HepG2 (cell line): ENCODE data around the gene LRRN2.

Experiments
- EP300 ChIP-seq, 3 experiments: sonication (generic) in 1 of 3; formaldehyde crosslinking in 1 of 3; IDR thresholded peaks; 2 replicates each; pipeline versions ENCODE4 v1.5.1 to v1.6.1; 2011 to 2020; ENCODE audit warnings: low read depth in 2 of 3, low read length in 2 of 3, borderline replicate concordance in 1 of 3, improper control_type of control experiment in 1 of 3, mild to moderate bottlenecking in 1 of 3, missing genetic modification reagents in 1 of 3, moderate library complexity in 1 of 3
- EZH2 ChIP-seq: conservative IDR thresholded peaks from 2 replicates; pipeline ENCODE4 v1.6.1; 2012; ENCODE audit warnings: mild to moderate bottlenecking, low read depth, low read length, moderate library complexity
- FOXP1 ChIP-seq, 2 experiments: fragments of 450-650 bp in 1 of 2; IDR thresholded peaks; 2 replicates each; pipeline ENCODE4 v1.6.1; 2017 to 2018; ENCODE audit warnings: antibody characterized with exemption in 1 of 2
- MXI1 ChIP-seq: IDR thresholded peaks from 3 replicates; pipeline ENCODE4 v1.6.1; 2012; ENCODE audit warnings: low read depth, low read length, inconsistent platforms, borderline replicate concordance
- POLR2AphosphoS5 ChIP-seq: IDR thresholded peaks from 2 replicates; pipeline ENCODE4 v1.6.1; 2012; ENCODE audit warnings: low read depth, low read length
- SMC3 ChIP-seq: IDR thresholded peaks from 2 replicates; pipeline ENCODE4 v1.6.1; 2011; ENCODE audit warnings: low read length, improper control_type of control experiment
- ZNF781 ChIP-seq: sonication (generic); formaldehyde crosslinking; IDR thresholded peaks from 2 replicates; pipeline ENCODE4 v1.5.1; 2020; ENCODE audit warnings: borderline replicate concordance, mild to moderate bottlenecking, missing genetic modification reagents; ENCODE audit errors: not compliant biosample characterization
- TF ChIP-seq, protein P1 (sequence below): sonication (generic); formaldehyde crosslinking; IDR thresholded peaks from 2 replicates; pipeline ENCODE4 v1.8.1; 2023; ENCODE audit warnings: mild to moderate bottlenecking, moderate library complexity, missing genetic modification reagents
- TF ChIP-seq, protein P2 (sequence below), 2 experiments: fragments of 450-650 bp in 1 of 2; sonication (generic) in 1 of 2; formaldehyde crosslinking; IDR thresholded peaks; 2 replicates each; pipeline versions ENCODE4 v1.5.0 to v1.8.0; 2020 to 2022; ENCODE audit warnings: mild to moderate bottlenecking in 1 of 2, missing genetic modification reagents in 1 of 2
- TF ChIP-seq, protein P3 (sequence below): IDR thresholded peaks from 2 replicates; pipeline ENCODE4 v1.6.1; 2016; ENCODE audit warnings: mild to moderate bottlenecking
- TF ChIP-seq, protein P4 (sequence below): sonication (generic); formaldehyde crosslinking; IDR thresholded peaks from 2 replicates; pipeline ENCODE4 v1.4.0; 2020; ENCODE audit warnings: missing genetic modification reagents
- TF ChIP-seq, protein P5 (sequence below): sonication (generic); formaldehyde crosslinking; IDR thresholded peaks from 2 replicates; pipeline ENCODE4 v1.9.0; 2022; ENCODE audit warnings: missing genetic modification reagents, mild to moderate bottlenecking, borderline replicate concordance
- TF ChIP-seq, protein P6 (sequence below), 2 experiments: IDR thresholded peaks; 2 replicates each; pipeline ENCODE4 v1.6.1; 2011 to 2012; ENCODE audit warnings: low read length in 2 of 2, borderline replicate concordance in 1 of 2, low read depth in 1 of 2, mild to moderate bottlenecking in 1 of 2, moderate library complexity in 1 of 2

DNA sequence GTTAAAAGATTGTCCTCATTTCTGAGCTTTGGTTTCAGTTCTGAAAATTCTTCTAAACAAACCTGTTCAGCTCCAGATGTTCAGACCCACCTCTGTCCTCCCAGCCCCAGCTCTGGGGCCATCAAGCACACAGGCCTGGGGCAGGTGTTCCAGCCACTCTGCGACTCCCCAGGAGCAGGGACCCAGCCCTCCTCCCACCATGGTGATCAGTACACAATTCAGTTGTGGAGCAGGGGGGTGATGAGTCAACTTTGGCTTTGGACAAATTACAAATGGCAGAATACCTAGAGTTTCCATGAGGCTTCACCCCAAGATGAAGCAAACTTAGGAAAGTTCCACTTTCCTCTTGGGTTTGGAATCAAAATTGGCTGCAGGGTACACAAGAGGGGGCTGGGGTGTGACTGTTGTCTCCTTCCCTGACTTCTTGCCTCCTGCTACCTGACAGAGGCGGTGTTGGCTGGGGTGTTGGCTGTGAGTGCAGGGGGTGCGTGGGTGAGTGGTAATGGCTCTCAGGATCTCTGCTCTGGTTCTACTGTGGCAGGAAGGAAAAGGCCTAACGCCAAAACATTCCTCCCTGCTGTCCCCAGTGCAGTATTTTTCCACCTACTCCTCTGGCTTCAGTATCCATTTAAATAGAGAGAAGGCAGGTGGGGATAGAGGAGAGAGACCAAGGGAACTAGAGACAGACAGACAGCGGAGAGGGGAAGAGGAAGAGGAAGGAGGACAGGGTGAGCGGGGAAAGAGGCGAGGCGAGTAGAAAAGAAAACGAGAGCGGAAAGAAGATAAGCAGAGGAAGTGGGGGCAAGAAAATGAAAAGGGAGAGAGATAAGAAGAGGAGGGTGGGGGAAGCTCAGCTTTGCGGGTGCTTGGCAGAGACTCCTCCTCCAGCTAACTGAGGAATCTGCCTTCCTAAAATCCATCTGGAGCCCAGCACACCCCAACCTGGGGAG lies 20.6 kb upstream of the LRRN2 start:
- TF ChIP-seq FOXP1 (IDR thresholded peaks at IDR 0.05): no peak
- no peak for TF ChIP-seq FOXP1 (CRISPR knock-in tag; IDR thresholded peaks at IDR 0.05)
- TF ChIP-seq EZH2: no peak
- no peak for TF ChIP-seq ZNF781 (CRISPR knock-in tag)
- TF ChIP-seq EP300 (IDR thresholded peaks at IDR 0.05; ENCODE audit: low read depth in 2 of 2, low read length in 2 of 2): no peak
- TF ChIP-seq EP300 (CRISPR knock-in tag; IDR thresholded peaks at IDR 0.05; ENCODE audit: borderline replicate concordance): no peak
- TF ChIP-seq, protein P1, sequence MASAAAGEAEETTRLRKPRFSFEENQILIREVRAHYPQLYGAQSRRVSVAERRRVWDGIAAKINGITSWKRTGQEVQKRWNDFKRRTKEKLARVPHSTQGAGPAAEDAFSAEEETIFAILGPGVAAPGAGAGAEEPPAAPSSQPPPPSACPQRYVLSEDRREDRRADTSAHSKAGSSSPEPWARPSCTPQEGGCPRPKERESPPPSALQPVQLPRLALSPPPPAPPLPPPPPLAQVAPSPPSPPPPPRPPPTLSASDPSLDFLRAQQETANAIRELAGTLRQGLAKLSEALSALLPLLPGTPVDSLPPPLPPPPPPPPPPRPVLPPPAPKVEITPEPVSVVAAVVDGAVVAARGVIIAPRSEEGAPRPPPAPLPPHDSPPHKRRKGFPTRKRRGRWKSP (CRISPR knock-in tag): no peak
- no peak for TF ChIP-seq MXI1
- TF ChIP-seq, protein P2, sequence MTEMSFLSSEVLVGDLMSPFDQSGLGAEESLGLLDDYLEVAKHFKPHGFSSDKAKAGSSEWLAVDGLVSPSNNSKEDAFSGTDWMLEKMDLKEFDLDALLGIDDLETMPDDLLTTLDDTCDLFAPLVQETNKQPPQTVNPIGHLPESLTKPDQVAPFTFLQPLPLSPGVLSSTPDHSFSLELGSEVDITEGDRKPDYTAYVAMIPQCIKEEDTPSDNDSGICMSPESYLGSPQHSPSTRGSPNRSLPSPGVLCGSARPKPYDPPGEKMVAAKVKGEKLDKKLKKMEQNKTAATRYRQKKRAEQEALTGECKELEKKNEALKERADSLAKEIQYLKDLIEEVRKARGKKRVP (CRISPR knock-in tag; IDR thresholded peaks at IDR 0.05): no peak
- TF ChIP-seq, protein P3, sequence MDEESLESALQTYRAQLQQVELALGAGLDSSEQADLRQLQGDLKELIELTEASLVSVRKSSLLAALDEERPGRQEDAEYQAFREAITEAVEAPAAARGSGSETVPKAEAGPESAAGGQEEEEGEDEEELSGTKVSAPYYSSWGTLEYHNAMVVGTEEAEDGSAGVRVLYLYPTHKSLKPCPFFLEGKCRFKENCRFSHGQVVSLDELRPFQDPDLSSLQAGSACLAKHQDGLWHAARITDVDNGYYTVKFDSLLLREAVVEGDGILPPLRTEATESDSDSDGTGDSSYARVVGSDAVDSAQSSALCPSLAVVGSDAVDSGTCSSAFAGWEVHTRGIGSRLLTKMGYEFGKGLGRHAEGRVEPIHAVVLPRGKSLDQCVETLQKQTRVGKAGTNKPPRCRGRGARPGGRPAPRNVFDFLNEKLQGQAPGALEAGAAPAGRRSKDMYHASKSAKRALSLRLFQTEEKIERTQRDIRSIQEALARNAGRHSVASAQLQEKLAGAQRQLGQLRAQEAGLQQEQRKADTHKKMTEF: no peak
- TF ChIP-seq POLR2AphosphoS5: no peak
- TF ChIP-seq, protein P4, sequence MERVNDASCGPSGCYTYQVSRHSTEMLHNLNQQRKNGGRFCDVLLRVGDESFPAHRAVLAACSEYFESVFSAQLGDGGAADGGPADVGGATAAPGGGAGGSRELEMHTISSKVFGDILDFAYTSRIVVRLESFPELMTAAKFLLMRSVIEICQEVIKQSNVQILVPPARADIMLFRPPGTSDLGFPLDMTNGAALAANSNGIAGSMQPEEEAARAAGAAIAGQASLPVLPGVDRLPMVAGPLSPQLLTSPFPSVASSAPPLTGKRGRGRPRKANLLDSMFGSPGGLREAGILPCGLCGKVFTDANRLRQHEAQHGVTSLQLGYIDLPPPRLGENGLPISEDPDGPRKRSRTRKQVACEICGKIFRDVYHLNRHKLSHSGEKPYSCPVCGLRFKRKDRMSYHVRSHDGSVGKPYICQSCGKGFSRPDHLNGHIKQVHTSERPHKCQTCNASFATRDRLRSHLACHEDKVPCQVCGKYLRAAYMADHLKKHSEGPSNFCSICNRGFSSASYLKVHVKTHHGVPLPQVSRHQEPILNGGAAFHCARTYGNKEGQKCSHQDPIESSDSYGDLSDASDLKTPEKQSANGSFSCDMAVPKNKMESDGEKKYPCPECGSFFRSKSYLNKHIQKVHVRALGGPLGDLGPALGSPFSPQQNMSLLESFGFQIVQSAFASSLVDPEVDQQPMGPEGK (CRISPR knock-in tag): no peak
- TF ChIP-seq, protein P5, sequence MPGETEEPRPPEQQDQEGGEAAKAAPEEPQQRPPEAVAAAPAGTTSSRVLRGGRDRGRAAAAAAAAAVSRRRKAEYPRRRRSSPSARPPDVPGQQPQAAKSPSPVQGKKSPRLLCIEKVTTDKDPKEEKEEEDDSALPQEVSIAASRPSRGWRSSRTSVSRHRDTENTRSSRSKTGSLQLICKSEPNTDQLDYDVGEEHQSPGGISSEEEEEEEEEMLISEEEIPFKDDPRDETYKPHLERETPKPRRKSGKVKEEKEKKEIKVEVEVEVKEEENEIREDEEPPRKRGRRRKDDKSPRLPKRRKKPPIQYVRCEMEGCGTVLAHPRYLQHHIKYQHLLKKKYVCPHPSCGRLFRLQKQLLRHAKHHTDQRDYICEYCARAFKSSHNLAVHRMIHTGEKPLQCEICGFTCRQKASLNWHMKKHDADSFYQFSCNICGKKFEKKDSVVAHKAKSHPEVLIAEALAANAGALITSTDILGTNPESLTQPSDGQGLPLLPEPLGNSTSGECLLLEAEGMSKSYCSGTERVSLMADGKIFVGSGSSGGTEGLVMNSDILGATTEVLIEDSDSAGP (CRISPR knock-in tag): no peak
- no peak for TF ChIP-seq SMC3
- TF ChIP-seq, protein P6, sequence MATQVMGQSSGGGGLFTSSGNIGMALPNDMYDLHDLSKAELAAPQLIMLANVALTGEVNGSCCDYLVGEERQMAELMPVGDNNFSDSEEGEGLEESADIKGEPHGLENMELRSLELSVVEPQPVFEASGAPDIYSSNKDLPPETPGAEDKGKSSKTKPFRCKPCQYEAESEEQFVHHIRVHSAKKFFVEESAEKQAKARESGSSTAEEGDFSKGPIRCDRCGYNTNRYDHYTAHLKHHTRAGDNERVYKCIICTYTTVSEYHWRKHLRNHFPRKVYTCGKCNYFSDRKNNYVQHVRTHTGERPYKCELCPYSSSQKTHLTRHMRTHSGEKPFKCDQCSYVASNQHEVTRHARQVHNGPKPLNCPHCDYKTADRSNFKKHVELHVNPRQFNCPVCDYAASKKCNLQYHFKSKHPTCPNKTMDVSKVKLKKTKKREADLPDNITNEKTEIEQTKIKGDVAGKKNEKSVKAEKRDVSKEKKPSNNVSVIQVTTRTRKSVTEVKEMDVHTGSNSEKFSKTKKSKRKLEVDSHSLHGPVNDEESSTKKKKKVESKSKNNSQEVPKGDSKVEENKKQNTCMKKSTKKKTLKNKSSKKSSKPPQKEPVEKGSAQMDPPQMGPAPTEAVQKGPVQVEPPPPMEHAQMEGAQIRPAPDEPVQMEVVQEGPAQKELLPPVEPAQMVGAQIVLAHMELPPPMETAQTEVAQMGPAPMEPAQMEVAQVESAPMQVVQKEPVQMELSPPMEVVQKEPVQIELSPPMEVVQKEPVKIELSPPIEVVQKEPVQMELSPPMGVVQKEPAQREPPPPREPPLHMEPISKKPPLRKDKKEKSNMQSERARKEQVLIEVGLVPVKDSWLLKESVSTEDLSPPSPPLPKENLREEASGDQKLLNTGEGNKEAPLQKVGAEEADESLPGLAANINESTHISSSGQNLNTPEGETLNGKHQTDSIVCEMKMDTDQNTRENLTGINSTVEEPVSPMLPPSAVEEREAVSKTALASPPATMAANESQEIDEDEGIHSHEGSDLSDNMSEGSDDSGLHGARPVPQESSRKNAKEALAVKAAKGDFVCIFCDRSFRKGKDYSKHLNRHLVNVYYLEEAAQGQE (IDR thresholded peaks at IDR 0.05; ENCODE audit: borderline replicate concordance in 1 of 2, low read depth in 1 of 2, low read length in 2 of 2): no peak
